ENCODE results near the gene SPO11.

GRCh38 chr20:57372157-57372556, 42.6 kb downstream of the SPO11 start:
- TF ChIP-seq CTCF (IDR thresholded peaks at IDR 0.05; ENCODE audit: poor library complexity, severe bottlenecking), result no peak
- no peak for TF ChIP-seq EZH2 (IDR thresholded peaks at IDR 0.05; ENCODE audit: borderline replicate concordance, insufficient read depth, low read length, poor library complexity, severe bottlenecking)
- TF ChIP-seq REST (IDR thresholded peaks at IDR 0.05; ENCODE audit: borderline replicate concordance), result no peak
- TF ChIP-seq POLR2AphosphoS5 (IDR thresholded peaks at IDR 0.05), result no peak
- TF ChIP-seq RAD21 (conservative IDR thresholded peaks at IDR 0.05), result no peak
- no peak for TF ChIP-seq TAF1 (IDR thresholded peaks at IDR 0.05; ENCODE audit: low read depth)
- TF ChIP-seq SMC3 (conservative IDR thresholded peaks at IDR 0.05; ENCODE audit: poor library complexity), result no peak
